NCI-H2029 treated with DMSO at 0.1 percent for 48 hours (cell line): Measurements from ENCODE around the gene KCNQ1.

Source experiments
- DNase-seq: peaks from one replicate; lab custom pipeline; 2025; lab: John Stamatoyannopoulos, UW

The KCNQ1 gene

DNA sequence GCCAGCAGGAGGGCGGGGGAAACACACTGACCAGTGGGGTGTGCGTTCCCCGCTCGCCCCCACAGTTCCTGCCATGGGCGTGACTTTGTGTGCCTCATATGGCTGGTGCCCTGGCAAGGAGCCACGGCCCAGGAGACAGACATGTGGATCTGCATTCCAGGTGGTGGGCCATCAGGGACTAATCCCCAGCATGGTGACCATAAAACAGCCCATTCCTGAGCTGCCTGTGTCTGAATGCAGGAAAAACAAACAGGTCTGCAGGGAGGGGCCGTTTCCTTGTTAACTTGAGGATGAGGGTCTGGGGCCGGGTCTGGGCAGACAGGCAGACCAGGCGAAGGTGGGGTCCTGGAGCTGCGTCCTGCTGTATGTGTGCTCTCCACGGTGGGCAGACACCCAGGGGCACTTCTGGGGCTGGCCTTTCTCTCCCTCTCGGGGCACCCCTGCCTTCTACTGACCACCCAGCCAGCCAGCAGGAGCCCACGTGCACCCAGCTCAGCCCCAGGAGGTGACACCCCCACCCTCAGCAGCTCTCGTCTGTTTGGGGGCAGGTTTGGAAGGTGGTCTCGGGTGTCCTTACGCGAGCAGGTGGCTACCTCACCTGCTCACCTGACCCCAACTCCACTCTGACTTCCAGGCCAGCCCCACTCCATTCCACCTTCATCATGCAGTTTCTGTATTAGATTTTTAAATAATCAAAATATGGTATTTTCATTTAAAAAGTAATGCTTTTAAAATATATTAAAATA is 134.7 kb downstream of the KCNQ1 start:
- no peak for DNase-seq

DNA sequence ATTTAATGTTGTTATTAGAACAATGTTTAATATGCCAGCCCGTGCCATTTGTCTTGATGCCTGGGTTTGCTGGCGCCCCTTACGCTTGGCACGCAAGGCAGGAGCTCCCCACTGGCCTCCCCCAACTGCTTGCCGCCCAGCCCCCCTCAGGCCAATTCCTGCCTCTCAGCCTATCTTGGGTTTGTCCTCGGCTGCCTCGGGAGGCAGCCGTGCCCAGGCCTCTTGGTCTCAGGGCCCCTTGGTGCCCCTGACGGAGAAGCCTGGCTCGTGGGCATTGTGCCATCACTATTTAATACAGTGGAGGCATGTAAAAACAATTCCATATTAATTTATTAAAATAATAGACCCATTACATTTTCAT is 135.2 kb downstream of the KCNQ1 start:
- no peak for DNase-seq

DNA sequence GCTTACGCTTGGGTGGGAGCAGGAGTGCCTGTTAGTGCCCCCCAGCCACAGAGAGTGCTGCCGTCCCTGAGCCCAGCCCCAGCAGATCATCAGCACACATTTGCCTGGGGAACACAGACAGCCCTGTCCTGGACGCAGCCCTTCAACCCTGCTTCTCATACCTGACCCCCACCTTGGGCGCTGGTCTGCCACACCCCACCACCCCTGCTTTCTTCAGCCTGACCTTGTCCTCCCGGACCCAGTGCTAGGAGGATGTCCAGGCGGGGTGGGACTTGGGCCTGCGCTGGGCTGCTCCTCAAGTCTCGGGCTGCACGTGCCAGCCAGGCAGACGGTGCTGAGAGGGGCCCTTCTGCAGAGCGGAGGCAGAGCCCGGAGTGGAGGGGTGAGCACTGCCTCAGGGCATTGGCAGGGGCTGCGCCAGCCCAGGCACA is 135.8 kb downstream of the KCNQ1 start:
- DNase-seq, result no peak

DNA sequence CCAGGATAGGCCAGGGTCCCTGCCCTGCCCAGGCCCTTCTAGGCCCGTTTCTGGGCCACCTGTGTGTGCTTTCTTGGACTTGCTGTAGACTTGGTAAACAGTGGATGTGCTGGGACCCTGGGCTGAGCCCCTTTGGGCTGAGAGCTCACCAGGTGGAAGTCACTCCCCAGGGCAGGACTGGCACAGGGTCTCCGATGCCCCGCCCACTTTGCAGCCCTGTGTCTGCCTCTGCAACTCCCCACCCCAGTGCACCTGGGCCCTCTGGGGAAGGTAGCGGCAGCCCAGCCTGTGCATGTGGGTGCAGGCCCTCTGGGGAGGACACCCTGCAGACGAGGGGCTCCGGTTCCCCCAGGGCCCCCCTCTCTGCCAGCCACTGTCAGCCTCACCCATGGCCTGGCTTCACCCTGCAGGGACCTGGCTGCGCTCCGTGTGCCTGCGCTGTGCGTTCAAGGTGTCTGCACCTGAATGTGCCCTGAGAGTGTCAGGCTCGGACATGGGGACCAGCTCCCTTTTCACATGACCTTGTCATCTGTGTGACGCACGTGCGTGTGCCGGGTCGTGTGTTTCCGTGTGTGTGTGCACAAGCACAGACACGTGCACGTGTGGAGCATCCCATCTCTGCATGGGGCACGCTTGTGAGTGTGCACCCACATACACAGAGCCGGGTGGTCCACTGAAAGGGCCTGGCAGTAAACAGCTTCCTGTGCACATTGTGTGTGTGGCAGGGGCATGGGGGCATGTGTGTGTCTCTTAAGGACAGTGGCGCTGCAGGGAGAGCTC is 136.5 kb downstream of the KCNQ1 start:
- DNase-seq, result no peak

DNA sequence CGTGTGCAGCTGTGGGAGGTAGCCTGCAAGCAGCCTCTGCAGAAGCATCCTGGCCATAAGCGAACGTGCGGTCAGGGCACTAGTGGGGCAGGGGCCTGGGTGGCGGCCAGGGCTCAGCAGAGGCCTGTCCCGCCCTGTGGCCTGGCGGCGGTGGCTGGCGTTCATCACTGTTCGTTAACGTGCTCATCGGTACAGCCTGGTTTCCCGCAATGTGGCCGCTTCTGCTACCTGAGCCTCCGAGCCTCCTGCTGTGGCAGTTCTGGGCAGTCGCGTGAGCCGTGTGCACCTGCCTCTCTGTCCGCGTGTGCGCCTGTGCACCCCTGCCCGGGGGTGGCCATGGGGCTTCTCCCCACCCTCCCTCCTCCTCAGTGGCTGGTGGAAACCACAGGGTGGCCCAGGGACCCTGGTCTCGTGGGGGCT is 137.1 kb downstream of the KCNQ1 start:
- DNase-seq, result no peak

DNA sequence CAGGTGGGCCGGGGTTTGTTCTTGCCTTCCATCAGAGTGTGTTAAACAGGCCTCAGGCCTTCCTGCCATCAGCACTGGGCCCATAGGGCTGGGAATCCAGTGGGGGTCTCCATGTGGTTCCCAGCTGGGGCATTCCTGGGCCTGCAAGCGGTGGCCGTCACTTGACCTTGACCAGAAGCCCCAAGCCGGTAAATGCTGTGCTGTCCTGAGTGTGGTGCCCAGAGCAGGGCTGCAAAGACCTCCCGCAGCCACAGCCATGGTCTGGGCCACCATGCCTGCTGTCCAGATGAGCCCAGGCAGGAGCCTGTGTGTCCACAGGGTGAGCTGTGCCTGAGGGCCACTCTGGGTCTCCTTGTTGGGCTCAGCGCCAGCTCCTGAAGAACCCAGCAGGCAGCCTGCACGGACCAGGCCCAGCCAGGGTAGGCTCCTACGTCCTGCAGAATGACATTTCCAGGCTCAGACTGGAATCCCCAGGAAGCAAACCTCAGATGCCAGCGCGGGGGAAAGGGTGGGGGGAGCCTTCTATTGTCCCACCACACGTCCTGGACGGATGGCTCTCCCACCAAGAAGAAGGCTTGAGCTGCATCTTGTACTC is 137.6 kb downstream of the KCNQ1 start:
- no peak for DNase-seq

DNA sequence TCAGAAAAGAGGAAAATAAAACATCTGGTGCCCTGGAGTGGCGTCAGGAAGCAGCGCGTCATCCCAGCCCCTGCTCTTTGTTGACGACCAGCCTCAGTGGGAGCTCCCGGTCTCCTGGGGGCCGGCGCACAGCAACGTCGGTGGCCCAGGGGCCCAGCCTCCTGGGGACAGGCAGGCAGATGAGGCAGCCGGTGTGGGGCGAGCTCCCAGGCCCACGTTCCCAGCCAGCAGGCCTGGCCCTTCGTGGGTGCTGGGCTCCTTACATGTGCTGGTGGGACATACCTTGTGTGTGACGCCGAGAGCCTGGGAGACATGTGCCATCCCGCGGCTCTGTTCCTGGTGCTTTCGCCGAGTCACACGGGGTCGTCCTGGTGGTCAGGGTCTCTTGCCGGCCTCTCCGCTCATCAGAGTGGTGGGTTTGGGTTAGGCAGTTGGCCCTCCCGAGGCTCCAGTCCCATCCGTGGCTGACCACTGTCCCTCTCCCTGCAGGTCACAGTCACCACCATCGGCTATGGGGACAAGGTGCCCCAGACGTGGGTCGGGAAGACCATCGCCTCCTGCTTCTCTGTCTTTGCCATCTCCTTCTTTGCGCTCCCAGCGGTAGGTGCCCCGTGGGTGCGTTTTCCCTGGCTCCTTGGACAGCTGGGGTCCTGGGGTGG is 138.3 kb downstream of the KCNQ1 start:
- DNase-seq, result no peak

DNA sequence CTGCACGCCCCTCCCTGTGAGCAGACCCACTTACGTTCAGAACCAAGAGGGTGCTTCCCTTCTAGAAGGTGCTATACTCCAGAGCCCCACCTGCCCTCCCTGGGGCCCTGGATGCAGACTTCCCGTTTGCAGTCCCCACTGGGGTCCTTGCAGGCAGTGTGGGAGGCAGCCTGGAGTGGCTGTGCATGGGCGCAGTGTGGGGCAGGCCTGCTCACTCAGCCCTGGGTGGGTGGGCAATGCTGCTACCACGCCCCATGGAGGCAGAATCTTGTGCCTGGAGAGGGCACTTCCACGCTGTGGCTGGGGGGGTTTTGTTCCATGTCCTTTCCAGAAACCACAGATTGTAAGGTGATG is 138.8 kb downstream of the KCNQ1 start:
- no peak for DNase-seq

DNA sequence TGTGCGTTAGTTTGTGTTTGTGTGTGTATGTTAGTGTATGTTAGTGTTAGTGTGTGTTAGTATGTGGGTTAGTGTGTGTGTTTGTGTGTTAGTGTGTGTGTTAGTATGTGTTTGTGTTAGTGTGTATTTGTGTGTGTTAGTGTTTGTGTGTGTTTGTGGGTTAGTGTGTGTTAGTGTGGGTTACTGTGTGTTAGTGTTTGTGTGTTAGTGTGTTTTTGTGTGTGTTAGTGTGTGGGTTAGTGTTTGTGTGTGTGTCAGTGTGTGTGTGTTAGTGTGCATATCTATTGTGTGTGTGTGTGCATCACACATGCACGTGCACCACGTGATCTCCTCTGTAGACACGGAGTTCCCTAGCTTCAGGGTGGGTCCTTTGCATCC is 139.6 kb downstream of the KCNQ1 start:
- DNase-seq, result no peak

DNA sequence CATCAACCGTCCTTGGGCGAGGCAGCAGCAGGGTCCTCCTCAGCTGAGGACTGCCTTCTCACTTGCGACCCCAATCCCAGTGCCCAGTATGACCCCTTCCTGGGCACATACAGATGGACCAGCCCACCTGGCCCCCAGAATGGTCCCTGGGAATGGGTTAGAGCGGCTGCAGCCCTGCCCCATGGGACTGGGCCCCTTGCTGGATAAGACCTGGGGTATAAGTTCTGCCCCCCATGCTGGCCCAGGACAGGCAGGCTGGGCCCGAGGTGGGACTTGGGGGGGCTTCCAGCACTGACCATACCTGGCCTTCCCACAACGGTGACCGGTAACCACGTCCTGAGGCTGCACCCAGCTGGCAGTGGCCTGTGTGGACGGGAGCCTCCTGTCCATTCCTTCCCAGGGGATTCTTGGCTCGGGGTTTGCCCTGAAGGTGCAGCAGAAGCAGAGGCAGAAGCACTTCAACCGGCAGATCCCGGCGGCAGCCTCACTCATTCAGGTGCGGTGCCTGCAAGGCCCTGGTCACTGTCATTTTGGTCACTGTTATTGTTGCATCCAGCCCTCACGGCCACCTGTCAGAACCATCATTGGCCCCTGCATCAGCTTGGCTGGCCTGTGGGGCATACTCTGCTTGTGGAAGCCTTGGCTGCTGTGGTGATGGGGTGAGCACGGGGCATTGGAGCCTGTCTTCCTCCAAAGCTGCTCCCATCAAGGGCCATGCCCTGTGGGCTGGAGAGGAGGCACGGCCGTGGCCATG is 140.2 kb downstream of the KCNQ1 start:
- DNase-seq, result no peak

DNA sequence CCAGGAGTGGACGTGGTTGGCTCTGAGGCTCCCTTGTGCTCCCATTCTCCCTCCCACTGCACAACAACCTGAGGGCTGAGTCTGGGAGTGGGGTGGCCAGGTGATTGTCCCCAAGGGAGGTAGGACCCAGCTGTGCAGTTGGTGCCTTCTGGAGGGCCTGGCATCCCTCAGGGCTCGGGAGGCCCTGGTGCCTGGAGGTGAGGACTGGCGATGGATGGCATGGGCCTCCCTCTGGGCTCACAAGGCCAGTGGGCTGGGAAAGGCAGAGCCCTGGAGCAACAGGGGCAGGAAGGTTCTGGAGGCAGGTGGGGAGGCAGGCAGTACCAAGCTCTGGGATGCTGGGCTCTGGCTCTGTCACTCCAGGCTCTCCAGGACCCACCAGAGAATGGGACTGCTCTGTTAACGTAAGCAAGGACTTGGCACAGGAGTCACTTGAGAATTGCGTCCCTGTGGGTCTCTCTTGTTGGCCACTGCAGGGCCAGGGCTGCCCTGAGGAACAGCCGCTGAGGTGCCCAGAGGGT is 140.8 kb downstream of the KCNQ1 start:
- no peak for DNase-seq

DNA sequence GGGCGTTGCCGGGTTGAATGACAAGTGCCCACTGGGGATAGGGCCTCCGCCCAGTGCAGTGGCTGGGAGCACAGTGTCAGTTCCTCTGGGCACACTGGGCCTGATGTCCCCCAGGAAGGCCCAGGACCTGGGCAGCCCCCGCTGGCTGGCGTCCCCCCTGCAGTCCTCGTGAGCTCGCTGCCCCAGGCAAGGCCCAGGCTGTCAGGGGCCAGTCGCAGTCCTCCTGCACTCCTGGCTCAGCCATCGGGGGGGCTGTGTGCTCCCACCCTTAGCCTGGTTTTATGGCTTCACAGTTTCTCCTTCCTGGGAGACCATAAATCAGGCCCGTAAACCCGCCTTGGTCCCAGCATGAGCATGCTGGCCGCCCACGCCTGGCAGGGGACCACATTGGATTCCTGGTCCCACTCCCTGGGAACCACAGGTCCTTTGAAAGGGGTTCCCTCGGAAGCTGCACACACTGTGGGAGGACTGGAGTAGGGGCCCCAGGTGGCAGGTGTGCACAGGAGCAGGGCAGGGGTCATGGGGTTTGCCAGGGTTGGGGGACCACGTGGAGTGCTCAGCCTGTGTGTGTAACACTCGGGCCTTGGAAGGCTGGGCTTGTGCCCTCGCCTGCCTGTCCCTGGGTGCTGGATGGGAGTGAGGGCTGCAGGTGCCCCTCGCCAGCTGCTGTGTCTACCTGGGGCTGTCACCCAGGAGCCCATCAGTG is 141.4 kb downstream of the KCNQ1 start:
- DNase-seq, result no peak

DNA sequence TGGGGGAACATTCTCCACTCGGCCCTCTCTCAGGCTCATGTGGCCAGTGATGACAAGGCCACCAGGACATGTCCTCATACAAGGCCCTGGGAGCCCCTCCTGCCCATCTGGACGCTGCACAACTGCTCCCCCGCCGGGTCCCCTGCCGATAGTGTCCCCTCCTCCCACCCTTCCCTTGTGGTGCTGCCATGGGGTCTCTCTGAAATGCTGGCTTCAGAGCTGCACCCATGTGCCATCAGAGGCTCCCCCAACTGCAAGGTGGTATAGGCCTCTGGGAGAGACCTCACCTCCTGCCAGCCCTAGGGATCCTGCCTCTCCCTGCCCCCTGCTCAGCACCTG is 142.0 kb downstream of the KCNQ1 start:
- no peak for DNase-seq

DNA sequence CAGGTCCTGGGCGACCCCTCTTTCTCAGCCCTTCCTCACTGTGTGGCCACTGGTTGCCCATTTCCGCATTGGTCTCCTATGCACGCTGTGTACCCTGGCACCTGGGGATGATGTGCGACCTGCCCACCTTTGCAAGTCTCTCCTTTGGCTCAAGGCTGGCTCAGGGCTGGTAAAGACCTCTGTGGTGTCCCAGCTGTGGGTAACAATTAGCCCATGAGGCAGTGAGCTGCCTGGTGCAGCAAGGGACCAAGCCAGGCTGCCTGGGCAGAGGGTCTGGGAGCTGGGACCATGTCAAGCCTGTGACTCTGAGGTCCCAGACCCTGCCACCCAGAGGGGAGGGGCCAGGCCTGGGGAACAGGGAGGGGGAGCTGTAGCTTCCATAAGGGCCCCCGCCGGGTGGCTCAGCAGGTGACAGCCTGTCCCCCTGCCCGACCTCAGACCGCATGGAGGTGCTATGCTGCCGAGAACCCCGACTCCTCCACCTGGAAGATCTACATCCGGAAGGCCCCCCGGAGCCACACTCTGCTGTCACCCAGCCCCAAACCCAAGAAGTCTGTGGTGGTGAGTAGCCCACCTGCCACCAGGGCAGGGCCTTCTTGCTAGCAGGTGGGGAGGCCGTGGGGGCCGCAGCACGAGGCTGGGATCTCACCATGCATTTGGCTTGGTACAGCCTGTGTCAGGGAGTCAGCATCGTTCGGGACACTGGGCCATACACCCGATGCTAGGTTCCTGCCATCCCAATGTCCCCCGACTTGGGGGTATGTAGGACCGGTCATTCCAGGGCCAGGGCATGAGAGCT is 142.5 kb downstream of the KCNQ1 start:
- no peak for DNase-seq

DNA sequence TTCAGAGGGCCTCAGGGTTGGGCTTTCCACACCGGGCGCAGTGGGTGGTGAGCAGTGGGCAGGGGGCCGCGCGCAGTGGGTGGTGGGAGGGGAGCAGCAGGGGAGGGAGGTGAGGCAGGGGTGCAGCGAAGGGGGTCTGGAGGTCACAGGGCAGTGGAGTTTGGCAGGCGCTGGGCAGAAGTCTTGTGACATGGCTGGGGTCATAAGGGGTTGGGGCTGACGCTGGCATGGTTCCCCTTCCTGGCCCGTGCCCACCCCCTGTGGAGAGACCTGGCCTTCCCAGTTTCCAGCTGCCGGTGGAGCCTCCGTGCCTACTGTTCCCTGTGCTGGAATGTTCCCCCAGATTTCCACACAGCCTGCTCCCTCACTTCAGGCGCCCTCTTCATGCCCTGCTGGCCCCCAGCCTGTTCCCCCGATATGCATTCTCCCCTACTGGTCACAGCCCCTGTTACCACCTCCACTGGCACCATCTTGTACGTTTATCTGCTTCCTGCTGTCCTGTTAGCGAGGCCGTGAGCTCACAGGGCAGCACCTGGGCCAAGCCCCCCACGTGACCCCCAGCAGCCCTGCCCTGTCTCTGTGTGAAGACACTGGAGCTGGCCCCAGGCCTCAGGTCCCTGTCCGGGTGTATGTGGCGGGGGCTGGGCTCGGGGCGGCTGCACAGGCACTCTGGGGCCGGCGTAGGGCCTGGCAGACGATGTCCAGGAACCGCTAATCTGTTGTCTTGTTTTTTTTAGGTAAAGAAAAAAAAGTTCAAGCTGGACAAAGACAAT is 143.4 kb downstream of the KCNQ1 start:
- DNase-seq, result no peak

DNA sequence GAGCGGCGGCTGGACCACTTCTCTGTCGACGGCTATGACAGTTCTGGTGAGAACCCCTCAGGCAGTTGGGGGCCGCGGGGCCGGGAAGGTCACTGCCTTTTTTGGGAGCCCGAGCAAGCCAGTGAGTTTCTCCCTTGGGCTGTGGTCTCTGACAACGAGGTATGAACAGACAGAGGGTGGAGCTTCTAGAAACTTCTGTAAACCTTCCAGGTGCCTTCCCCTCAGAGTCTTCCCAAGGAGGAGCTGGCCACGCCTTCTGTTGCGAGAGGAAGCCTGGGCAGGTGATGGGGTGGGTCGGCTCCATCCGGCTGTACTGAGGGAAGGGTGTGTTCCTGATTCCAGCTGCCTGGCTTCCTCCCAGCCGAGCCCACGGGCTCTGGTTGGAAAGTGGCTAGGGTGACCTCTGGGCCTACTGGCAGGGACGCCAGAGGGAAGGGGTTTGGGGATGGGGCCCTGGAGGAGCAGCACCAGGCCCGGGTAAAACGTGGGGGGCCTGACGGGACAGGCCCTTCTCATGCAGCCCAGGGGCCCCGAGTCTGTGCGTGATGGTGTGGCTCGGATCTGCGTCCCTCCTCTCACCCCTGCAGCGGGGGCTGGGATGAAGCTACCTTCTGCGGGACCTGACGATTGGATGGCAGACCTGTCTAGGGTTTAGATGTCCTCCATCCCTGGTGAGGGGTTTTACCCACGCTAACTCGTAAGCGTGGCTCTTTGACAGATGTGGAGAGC is 144.2 kb downstream of the KCNQ1 start:
- DNase-seq, result no peak

DNA sequence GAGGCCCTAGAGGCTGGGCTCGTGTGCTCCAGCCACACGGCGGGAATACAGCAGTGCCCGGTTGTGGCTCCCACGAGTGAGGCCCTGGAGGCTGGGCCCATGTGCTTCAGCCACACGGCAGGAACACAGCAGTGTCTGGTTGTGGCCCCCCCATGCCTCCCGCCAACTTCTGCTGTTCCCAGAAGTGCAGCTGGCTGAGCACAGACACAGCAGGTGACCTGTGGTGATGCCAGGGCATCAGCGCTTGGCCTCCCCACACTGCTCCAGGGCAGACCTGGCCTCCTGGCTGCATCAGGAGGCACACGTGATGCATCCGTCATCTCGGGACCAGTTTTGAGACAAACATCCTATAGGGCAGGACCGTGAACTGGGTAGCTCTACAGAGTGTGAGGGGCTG is 144.7 kb downstream of the KCNQ1 start:
- DNase-seq, result no peak

DNA sequence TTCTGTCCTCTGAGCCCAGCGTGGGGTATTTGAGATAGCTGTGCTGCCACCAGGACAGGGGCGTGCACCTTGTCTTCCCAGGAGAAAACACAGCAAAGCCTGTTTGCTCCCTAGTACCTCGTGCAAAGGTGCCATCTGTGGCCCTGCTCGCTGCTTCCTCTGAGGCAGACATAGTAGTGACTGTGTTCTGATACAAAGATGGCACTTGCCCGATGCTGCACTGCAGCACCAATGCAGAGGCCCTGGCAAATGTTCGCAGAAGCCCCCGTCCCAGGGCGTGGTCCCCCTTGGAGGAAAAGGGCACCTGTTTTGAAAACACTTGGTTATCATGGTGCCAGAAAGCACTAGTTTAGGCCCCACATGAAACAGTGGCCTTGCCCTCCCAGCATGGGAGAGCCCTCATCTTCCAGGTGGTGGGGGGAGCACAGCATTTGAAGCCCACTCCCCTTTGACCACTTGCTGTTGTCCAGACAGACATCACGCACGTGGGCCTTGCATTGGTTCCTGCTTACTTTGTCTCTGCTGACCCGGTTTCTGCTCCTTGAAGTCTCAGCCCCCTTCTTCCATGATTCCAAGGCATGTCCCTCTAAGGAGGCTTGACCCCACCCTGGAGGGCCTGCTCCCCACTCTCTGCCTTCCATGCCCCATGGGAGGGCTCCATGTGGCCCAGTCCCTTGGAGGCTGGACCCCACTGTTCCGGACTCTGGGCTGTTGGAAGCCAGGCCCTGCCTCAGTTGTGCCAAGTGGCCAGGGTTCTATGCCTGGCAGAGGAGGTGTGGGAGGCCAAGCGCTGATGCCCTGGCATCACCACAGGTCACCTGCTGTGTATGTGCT is 145.5 kb downstream of the KCNQ1 start:
- DNase-seq, result no peak
